HG03457 (cell line): ENCODE results near the gene VRK3.

Source experiments
- ATAC-seq: cut with Tn5 transposase; IDR thresholded peaks from one replicate; pipeline ENCODE4 v1.9.1; 2021; ENCODE audit warnings: moderate number of reproducible peaks; ENCODE audit not compliant: unreplicated experiment

VRK3 gene

DNA sequence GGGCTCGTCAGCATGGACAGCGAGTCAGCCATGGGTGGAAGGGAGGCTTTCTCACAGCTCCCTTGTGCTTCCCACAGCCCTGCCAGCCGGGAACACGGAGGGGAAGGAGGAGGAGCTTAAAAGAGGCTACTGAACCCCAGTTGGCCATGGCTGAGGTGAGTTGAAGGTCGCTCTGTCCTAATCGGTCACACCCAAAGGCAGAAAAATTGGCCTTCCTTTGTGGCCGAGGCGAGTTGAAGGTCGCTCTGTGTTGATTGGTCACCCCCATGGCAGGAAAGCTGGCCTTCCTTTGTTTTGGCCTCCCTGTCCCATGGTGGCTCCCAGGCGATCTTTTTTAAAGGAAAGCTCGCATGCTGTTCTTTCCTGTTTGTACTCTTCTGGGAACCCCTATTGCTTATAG lies 5.8 kb upstream of the VRK3 start:
- ATAC-seq = no peak

DNA sequence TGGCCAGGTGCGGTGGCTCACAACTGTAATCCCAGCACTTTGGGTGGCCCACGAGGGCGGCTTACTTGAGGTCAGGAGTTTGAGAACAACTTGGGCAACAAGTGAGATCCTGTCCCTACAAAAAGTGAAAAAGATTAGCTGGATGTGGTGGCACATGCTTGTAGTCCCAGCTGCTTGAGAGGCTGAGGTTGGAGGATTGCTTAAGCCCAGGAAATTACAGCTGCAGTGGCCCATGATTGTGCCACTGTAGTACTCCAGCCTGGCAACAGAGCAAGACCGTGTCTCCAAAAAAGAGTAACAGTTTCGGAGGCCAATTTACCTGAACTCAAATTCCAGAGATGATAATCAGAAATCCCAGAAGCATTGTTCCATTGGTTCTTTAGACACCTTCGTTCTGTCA lies 5.1 kb upstream of the VRK3 start:
- ATAC-seq = no peak

DNA sequence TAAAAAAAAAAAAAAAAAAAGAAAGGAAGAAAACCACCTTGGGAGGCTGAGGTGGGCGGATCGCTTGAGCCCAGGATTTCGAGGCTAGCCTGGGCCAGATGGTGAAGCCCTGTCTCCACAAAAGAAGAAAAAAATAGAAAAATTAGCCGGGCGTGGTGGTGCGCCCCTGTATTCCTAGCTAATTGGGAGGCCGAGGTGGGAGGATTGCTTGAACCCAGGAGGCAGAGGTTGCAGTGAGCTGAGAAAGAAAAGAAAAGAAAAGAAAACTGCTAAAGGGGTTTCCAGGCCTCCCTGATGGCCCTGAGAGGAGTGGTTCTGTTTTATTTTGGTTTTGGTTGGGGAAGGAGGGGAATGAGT lies 1.4 kb upstream of the VRK3 start:
- no peak for ATAC-seq

DNA sequence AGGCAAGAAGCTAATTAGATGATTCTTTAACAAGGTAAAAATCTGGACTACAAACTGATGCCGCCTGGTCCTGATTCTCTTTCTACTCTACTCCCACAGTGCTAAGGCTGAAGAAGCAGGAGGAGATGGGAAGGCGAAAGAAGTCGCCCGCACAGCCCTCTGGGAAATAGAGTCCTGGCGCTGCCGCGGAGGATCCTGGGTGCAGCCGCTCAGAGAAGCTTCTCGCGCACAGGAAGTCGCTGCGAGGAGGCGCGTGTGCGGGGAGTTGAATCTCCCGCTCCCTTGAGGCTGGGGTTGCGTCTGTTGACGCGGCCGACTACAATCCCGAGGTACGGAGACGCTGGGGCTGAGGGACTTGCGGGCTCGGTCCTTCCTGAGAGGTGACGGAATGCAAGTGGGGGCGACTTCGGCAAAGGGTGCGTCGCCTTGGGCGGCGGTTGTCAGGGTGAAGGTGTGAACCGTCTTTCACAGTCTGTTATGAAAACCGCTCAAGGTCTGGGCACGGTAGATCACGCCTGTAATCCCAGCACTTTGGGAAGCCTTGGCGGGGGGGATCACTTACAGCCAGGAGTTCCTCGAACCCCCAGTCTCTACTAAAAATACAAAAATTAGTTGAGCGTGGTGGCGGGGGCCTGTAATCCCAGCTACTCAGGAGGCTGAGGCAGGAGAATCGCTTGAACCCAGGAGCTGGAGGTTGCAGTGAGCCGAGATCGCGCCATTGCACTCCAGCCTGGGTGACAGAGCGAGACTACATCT lies 800 bp upstream of the VRK3 start, which contains the start of gene ZNF473:
TSS of gene ZNF473 (plus strand) at position 212 of the 756 bp plus-strand sequence. CDS start 5,078 bp downstream, outside the sequence.
- ATAC-seq = peak; percentile 45

DNA sequence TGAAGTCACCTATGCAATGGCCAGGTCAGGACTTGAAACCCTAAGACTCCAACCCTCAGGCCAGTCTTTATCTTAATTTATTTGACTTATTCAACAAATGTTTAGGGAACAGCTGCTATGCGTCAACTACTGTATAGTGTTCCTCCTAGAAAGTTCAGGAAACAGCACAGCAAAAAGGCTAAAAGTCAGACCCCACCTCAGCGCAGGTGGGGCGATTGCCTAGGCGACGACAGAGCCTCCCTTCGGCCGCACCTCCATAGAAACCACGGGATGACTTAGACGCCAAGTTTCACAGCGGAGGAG lies 502 bp downstream of the VRK3 start:
- ATAC-seq = peak; percentile 2

DNA sequence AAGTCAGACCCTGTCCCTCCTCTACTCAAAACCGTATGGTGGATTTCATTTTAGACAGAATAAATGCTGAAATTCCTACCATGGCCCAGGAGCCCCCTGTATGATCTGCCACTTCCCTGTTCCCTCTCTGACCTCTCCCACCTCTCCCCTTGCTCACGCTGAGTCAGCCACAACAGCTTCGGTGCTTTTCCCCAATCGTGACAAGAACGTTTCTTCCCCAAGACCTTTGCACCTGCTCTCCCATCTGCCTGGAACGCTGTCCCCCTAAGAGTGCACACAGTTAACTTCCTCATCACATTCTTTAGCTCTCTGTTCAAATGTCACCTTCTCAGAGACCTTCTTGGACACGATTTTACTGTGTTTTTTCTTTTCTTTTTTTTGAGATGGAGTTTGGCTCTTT lies 2.3 kb downstream of the VRK3 start:
- no peak for ATAC-seq

GRCh38 chr19:50020481-50020880 lies 4.7 kb downstream of the VRK3 start:
- no peak for ATAC-seq

DNA sequence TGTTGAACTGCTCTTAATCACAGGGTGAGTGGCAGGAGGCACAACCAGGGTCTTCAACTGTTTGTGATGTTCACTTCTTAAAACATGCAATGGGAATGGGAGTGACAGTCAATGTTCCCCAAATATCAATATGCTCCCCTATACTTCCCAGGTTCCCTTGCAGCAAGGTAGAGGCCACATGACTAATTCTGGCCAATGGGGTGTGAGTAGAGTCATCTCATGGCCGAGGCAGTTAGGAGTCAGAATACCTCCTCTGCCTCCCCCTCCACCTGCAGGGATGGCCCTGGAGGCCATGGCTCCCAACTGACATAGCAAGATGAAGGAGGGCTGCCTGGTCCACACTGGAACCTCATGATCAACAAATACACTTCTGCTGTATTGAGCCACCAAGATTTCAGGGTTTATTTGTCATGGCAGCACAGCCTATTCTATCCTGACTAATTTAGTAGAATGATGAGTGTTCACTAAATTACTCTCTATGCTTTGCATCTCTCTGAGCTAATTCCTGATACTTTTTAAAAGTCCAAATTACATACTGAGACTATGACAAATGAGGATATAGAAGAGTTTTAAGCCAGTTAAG lies 8.9 kb downstream of the VRK3 start:
- no peak for ATAC-seq

- no peak for ATAC-seq
Observed at GRCh38 chr19:50008532-50008931, 16.6 kb downstream of the VRK3 start.

GRCh38 chr19:50007947-50008346 lies 17.2 kb downstream of the VRK3 start:
- no peak for ATAC-seq

GRCh38 chr19:50007170-50007569 lies 18.0 kb downstream of the VRK3 start:
- ATAC-seq = no peak

DNA sequence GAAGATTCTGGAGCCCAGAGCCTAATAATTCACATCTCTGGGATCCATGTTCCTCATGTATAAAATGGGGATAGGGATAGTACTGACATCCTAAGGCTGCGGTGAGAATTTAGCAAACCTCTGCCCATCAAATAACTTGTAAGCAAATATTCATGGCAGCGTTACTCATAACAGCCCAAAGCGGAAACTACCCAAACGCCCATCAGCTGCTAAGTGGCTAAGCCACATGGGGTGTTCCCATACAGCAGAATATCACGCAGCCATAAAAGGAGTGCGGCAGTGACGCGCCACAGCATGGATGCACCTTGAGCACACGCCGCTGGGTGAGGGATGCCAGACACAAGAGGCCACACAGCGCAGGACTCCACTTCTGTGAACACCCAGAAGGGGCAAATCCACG lies 19.7 kb downstream of the VRK3 start:
- no peak for ATAC-seq

DNA sequence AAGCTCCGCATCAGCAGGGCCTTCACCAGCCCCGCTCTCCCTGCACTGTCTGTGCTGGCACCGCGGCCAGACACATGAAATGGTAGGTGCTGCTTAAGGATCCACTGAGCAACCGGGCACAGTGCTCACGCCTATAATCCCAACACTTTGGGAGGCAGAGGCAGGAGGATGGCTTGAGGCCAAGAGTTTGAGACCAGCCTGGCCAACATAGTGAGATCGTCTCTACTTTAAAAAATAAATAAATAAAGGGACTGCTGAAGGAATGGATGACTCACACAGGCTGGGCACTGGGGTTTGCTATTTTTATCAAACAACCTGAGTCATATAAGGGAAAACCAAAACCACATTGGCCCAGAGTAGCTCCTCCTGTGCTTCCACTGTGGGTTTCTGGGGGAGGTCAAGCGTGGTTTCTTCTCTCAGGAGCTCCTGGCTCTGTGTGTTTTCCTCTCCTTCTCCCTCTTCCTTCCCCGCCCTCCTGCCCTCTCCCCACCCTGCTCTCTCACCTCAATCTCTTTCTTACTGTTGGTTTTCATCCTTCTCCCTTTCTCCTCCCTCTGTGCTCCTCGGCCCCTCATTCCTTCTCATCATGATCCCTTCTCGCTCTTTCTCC lies 21.3 kb downstream of the VRK3 start:
- ATAC-seq = no peak

- no peak for ATAC-seq
Observed at GRCh38 chr19:50003254-50003788, 21.9 kb downstream of the VRK3 start.

- ATAC-seq = no peak
Observed at GRCh38 chr19:50002386-50002960, 22.7 kb downstream of the VRK3 start.

DNA sequence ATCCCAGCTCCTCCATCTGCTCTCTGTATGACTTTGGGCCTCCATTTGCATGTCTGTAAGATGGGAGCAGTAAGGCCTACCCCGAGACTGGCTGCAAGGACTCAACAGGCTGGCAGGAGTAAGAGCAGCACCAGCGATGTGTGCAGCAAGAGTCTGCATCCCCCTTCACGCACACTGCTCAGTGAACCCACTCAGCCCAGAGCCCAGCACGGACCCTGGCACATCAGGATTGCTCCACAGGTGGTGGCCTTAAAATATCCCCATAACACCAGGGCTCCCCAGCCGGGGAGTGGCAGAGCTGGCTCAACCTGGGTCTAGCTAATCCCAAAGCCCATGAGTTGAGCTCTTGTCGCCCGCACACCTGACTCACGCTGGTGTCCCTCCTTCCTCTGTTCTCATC lies 23.4 kb downstream of the VRK3 start:
- no peak for ATAC-seq

- ATAC-seq = no peak
Observed at GRCh38 chr19:50000841-50001557, 24.2 kb downstream of the VRK3 start.

GRCh38 chr19:50000038-50000840 lies 24.9 kb downstream of the VRK3 start:
- ATAC-seq = no peak

GRCh38 chr19:49999371-50000010 lies 25.7 kb downstream of the VRK3 start:
- ATAC-seq = no peak

DNA sequence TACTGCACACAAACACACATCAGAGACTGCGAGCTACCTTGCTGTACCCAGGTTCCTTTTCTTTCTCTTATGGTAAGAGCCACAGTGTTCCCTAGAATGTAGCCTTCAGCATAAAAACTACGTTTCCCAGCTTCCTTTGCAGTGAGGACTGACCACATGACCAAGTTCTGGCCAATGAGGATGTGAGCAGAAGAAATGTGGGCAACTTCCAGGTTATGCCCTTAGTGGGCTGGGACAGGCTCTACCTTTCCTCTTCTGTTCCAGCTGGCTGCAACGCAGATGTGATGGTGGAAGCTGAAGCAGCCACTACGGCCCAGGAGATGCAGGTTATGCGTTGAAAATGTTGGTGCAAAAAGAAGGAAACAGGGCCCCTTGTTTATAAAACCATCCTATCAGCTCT lies 27.5 kb downstream of the VRK3 start:
- ATAC-seq = no peak
